Activated CD8-positive, alpha-beta memory T cell treated with anti-CD3 and anti-CD28 coated beads, Interleukin-2, amount 50 U/mL, for 24 hours (primary cell): ENCODE results near the gene ZAP70.

Source experiments
- DNase-seq: peaks from one replicate; pipeline ENCODE4 v3.0.0-alpha.2; 2020; ENCODE audit errors: extremely low read depth

ZAP70 gene

GRCh38 chr2:97733341-97734035 lies 20.1 kb downstream of the ZAP70 start:
- no peak for DNase-seq

DNA sequence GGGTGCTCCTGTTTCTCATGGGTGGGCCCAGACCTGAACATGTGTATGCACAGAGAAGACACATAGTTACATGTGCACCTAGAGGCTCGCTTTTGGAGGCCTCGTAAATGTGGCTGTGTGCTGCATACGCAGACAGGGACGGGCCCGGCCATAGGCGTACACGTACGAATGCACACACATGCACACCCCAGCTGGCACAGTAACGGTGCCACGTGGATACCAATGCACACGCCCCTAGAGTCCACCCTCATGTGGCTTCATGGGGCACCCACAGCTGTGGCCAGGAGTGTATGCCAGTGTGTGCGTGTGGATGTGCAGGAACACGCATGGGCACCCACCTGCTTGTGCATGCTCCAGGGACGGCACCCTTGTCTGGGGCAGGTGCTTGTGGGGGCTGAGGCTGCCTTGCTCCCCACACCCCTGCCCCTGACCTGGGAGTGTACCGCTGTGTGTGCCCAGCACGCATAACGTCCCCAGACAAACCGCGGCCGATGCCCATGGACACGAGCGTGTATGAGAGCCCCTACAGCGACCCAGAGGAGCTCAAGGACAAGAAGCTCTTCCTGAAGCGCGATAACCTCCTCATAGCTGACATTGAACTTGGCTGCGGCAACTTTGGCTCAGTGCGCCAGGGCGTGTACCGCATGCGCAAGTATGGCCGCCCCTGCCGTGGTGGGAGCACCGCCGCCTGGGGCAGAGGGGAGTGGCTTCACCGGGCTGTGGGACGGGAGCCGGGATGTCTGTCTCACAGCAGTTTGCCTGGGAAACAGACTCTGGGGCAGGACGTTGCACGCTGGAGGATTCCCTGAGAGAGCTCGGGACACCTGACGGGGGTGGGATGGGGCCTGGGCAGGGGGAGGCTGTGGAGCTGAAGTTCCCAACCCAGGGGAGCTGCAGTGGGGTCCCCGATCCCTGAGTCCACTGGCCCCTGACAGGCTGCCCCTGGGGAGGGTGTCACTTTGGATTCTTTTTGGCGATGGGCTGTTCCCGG lies 21.0 kb downstream of the ZAP70 start:
- no peak for DNase-seq

- no peak for DNase-seq
Observed at GRCh38 chr2:97735161-97735561, 21.8 kb downstream of the ZAP70 start.

GRCh38 chr2:97736185-97736584 lies 22.8 kb downstream of the ZAP70 start:
- DNase-seq, result no peak

GRCh38 chr2:97736608-97737330 lies 23.4 kb downstream of the ZAP70 start:
- no peak for DNase-seq

- DNase-seq, result no peak
Observed at GRCh38 chr2:97737421-97738178, 24.2 kb downstream of the ZAP70 start.

DNA sequence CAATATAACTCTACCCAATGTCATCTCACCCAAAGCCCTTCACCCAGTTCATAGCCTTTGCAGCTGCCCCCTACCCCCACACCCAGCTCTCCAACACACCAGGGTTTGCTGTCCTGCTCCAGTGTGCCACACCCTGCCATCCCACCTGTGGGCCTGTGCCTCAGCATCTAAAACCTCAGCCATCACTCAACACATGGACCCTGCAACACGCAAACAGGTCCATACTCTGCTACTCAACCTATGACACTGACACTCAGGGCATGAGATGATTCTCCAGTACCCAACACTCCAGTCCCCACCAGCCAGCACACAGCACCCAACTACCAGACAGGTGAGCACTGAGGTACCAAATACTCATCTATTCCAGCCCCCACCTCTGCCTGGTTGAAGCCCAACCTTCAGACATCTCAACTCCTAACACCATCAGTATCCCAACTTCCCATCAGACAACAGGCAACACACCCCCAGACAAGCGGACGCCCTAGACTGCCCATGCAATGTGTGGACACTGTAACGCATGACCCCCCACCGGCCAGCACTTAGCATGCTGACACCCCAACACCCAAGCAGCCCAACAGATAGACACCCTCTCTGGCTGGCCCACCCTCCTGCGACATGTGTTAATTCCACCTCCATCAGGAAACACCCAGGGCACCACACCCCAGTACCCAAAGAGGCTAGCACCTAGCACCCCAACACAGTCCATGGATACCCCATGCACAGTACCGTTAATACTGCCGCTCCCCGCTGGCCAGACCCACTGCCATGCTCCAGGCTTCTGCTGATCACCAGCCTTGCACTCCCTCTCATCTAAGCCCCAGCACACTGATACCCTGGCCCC lies 25.0 kb downstream of the ZAP70 start:
- DNase-seq, result no peak

DNA sequence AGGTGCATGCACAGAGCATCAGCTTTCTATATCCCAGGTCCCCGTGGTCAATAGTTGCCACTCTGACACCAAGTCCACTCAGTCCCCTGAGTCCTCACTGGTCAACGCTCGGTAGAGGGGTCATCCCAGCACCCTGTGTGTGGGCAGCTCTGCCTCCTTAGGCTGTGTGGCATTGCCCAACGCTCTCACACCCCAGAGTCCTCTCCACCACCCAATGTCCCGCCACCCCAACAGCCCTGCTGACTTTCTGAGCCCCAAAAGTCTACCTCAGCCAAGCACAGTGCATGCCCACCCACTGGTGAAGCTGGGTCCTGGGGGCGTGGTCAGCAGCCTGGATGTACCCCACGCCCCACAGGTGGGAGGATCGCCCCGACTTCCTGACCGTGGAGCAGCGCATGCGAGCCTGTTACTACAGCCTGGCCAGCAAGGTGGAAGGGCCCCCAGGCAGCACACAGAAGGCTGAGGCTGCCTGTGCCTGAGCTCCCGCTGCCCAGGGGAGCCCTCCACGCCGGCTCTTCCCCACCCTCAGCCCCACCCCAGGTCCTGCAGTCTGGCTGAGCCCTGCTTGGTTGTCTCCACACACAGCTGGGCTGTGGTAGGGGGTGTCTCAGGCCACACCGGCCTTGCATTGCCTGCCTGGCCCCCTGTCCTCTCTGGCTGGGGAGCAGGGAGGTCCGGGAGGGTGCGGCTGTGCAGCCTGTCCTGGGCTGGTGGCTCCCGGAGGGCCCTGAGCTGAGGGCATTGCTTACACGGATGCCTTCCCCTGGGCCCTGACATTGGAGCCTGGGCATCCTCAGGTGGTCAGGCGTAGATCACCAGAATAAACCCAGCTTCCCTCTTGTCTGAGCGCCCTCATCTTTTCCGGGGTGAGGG lies 25.9 kb downstream of the ZAP70 start:
- no peak for DNase-seq

DNA sequence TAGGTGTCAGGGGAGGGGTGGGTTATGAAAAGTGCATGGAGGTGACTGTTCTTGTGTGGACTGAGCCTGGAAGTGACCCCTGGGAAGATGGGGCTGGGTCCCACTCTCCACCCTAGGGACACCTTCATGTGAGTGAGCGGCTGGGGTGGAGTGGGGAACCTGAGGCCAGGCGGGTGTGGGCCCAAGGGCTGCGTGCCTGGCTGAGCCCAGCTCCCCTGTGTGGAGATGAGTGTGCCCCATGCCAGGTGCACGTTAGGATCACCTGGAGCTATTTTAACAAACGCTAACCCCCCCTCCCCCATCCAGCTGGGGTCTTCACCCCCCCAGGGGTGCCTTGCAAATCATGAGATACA lies 26.5 kb downstream of the ZAP70 start:
- DNase-seq, result no peak

DNA sequence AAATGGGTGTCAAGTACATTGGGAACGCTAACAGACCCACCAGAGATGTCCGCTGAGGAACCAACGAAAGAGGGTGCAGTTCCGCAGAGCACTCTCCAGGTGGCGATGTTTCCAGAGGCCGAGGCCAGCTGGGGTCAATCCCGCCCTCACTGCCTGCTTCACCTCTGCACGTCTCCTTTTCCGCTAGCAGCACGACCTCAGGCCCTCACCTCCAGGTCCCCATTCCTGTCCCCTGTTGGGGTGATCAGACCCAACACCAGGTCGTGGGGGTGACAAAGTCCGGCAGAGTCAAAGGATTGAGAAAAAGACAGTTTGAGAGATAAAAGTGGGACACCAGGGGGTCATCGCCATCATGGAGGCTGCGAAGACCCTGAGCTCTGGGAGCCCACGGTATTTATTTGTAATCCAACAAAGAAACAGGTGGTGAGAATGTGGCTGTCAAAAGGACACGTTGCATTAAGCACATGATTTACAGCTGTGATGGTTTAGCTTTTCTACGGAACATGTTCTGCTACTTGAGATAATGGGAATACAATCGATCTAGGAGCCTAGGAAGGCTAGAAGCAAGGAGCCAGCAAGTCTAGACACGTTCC lies 27.3 kb downstream of the ZAP70 start:
- no peak for DNase-seq

DNA sequence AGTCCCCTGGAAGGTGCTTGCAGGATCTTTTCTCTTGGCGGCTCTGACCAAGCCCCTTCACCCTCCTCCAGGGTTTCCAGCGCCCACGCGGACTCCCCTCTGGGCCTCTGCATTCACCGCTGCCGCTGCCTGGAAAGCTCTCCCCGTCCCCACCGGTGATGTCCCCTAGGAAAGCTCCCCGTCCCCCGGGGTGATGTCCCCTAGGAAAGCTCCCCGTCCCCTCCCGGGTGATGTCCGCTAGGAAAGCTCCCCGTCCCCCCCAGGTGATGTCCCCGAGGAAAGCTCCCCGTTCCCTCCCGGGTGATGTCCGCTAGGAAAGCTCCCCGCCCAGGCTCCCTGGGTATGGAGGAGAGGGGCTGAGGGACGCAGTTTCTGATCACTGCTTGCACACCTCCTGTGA lies 27.9 kb downstream of the ZAP70 start:
- no peak for DNase-seq

- DNase-seq, result no peak
Observed at GRCh38 chr2:97741686-97742085, 28.3 kb downstream of the ZAP70 start.

GRCh38 chr2:97742381-97742847 lies 29.0 kb downstream of the ZAP70 start:
- no peak for DNase-seq

- DNase-seq, result no peak
Observed at GRCh38 chr2:97743913-97744312, 30.5 kb downstream of the ZAP70 start.

- no peak for DNase-seq
Observed at GRCh38 chr2:97745474-97746174, 32.2 kb downstream of the ZAP70 start.

DNA sequence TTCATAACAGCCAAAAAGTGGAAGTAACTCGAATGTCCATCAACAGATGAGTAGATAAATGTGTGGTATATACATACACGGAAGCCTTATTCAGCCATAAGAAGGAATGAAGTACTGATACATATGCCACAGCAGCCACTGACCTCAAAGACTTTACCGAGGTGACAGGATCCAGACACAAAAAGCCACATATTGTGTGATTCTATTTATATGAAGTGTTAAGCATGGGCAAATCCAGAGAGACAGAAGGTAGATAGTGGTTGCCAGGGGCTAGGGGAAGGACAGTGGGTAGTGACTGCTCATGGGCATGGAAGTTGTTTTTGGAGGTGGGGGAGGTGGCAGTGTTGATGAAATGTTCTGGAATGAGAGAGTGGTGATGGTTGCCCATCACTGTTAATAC lies 33.9 kb downstream of the ZAP70 start:
- no peak for DNase-seq

- DNase-seq, result no peak
Observed at GRCh38 chr2:97747716-97748115, 34.3 kb downstream of the ZAP70 start.

GRCh38 chr2:97749581-97749980 lies 36.2 kb downstream of the ZAP70 start:
- no peak for DNase-seq

DNA sequence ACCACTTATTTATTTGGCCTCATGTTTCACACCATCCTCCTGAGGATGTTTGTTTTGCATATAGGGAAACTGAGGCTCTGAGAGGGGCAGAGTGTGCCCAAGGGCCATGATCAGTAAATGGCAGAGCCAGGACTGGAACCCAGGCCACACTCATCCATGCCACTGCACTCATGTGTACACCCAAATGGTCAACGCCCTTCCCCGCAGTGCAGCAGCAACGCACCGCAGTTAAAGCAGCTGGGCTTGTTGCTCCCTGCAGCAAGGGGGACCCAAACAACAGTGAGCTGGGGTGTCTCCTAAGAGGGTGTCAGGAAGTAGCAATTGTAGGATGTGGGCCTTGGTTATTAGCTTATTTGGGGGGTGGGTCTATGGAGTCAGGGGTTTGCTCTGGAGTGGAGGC lies 36.6 kb downstream of the ZAP70 start:
- no peak for DNase-seq
